ENCODE measurements around the gene AFF3.

AFF3 gene

GRCh38 chr2:100051253-100051652 lies 91.1 kb downstream of the AFF3 start:
- TF ChIP-seq REST (IDR thresholded peaks at IDR 0.05; ENCODE audit: insufficient read depth in 1 of 2, low read depth in 2 of 2, low read length in 2 of 2) (no peak), SIN3A (IDR thresholded peaks at IDR 0.05; ENCODE audit: borderline replicate concordance, insufficient read depth, low read length) (no peak), POLR2AphosphoS5 (IDR thresholded peaks at IDR 0.05; ENCODE audit: low read depth, low read length) (no peak), FOXP2 (optimal IDR thresholded peaks at IDR 0.05; ENCODE audit: borderline replicate concordance, extremely low read depth, extremely low read length, insufficient read depth) (no peak), TAF1 (IDR thresholded peaks at IDR 0.05; ENCODE audit: borderline replicate concordance, insufficient read depth, low read length) (no peak)

- TF ChIP-seq REST (IDR thresholded peaks at IDR 0.05; ENCODE audit: insufficient read depth in 1 of 2, low read depth in 2 of 2, low read length in 2 of 2) (no peak), FOXP2 (optimal IDR thresholded peaks at IDR 0.05; ENCODE audit: borderline replicate concordance, extremely low read depth, extremely low read length, insufficient read depth) (no peak), TAF1 (IDR thresholded peaks at IDR 0.05; ENCODE audit: borderline replicate concordance, insufficient read depth, low read length) (no peak)
These were observed 91.7 kb downstream of the AFF3 start for GRCh38 chr2:100050685-100051084.

DNA sequence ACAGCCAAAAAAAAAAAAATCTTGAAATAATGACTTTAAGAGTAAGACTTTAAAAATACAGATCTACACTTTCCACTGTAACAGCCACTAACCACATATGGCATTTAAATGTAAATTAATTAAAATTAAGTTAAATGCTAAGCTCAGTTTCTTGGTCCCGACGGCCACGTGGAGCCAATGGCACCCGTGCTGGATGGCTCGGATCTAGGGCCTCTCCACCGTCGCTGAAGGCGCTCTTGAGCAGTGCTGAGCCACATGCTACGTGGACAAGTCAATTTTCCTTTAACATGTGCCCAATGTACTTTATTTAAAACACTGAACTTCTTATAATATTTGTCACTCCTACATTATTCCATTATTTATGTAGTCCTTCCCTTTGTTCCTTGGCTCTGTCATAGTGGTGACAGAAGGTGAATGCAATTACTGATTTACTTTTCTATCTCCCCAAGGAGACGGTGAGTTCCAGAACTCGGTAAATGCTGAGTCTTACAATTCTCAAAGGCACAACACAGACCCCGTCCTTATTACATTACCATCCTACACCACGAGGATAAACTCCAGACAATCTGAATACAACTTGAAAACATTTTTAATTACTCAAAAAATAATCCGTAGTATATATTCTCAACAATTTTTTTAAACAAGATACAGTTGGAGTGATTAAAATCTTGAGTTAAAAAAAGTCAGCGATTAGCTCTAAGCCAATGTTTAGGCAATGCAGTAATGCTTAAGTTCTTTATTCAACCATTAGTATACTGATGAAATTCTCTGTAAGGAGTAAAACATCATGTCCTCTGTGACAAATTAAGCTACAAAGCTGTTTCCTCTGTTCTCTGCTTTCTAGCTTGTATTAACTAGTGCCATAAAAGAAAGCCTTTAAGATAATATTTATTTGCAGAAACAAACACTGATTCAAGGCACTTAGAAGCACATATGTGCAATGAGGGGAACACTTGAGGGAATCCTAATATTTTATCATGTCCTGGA lies 95.1 kb downstream of the AFF3 start:
- no peak for TF ChIP-seq SIN3A (IDR thresholded peaks at IDR 0.05; ENCODE audit: borderline replicate concordance, insufficient read depth, low read length)
- no peak for TF ChIP-seq TAF1 (IDR thresholded peaks at IDR 0.05; ENCODE audit: borderline replicate concordance, insufficient read depth, low read length)
- no peak for TF ChIP-seq REST (IDR thresholded peaks at IDR 0.05; ENCODE audit: insufficient read depth in 1 of 2, low read depth in 2 of 2, low read length in 2 of 2)
- TF ChIP-seq FOXP2 (optimal IDR thresholded peaks at IDR 0.05; ENCODE audit: borderline replicate concordance, extremely low read depth, extremely low read length, insufficient read depth), result no peak
- no peak for TF ChIP-seq POLR2AphosphoS5 (IDR thresholded peaks at IDR 0.05; ENCODE audit: low read depth, low read length)

DNA sequence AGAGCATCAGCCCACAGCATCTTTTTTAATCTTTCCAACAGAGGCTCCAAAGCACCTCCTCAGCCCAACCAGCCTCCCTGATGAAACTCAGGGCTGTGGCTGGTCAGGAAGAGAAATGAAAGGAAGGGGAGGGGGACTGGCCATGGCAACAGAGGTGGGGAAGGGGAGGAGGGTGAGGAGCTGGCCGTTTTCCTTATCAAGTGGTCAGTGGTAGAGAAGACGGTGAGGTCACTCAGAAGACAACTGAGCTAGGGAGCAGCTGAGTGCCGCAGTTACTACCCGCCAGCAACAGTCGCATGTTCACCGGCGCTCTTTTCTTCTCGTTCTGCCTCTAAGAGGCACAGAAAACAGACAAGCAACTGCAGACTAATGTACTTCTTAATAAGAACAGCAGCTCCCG lies 97.4 kb downstream of the AFF3 start:
- no peak for TF ChIP-seq REST (IDR thresholded peaks at IDR 0.05; ENCODE audit: insufficient read depth in 1 of 2, low read depth in 2 of 2, low read length in 2 of 2)
- no peak for TF ChIP-seq POLR2AphosphoS5 (IDR thresholded peaks at IDR 0.05; ENCODE audit: low read depth, low read length)
- TF ChIP-seq TAF1 (IDR thresholded peaks at IDR 0.05; ENCODE audit: borderline replicate concordance, insufficient read depth, low read length), result no peak
- TF ChIP-seq SIN3A (IDR thresholded peaks at IDR 0.05; ENCODE audit: borderline replicate concordance, insufficient read depth, low read length), result no peak
- TF ChIP-seq FOXP2 (optimal IDR thresholded peaks at IDR 0.05; ENCODE audit: borderline replicate concordance, extremely low read depth, extremely low read length, insufficient read depth), result no peak

Measured in PFSK-1 (cell line).